H9 (cell line): ENCODE measurements around the gene STIM2. TPM values are rescaled to one million over a fixed set of nuclear protein-coding genes. Genes with fewer than 3 reads are reported as not detected.

Experiments
- DNase-seq: peaks from one replicate; pipeline ENCODE4 v3.0.0-alpha.2; 2017
- H2AFZ ChIP-seq: one replicate; pipeline ENCODE4 v1.6.1; 2013; ENCODE audit warnings: mild to moderate bottlenecking, low read length, control low read depth, moderate library complexity
- H2AK5ac ChIP-seq: 2 replicates; pipeline ENCODE4 v1.6.1; 2013; ENCODE audit warnings: low read length, control low read depth, mixed read lengths; ENCODE audit not compliant: insufficient read length
- H2BK120ac ChIP-seq: one replicate; pipeline ENCODE4 v1.6.1; 2013; ENCODE audit warnings: low read depth, mild to moderate bottlenecking, low read length, control low read depth, inconsistent platforms; ENCODE audit not compliant: poor library complexity, severe bottlenecking
- H2BK12ac ChIP-seq: 2 replicates; pipeline ENCODE4 v1.6.1; 2013; ENCODE audit warnings: low read length, control low read depth, mixed read lengths, low read depth; ENCODE audit not compliant: insufficient read length
- H2BK15ac ChIP-seq: 2 replicates; pipeline ENCODE4 v1.6.1; 2013; ENCODE audit warnings: low read depth, low read length, control low read depth
- H2BK20ac ChIP-seq: one replicate; pipeline ENCODE4 v1.6.1; 2013; ENCODE audit warnings: low read depth, mild to moderate bottlenecking, low read length, control low read depth, inconsistent platforms; ENCODE audit not compliant: poor library complexity, severe bottlenecking
- H2BK5ac ChIP-seq: 2 replicates; pipeline ENCODE4 v1.6.1; 2013; ENCODE audit warnings: low read length, control low read depth, mixed read lengths; ENCODE audit not compliant: insufficient read length
- H3K14ac ChIP-seq: 2 replicates; pipeline ENCODE4 v1.6.1; 2013; ENCODE audit warnings: low read length, control low read depth; ENCODE audit not compliant: insufficient read depth
- H3K18ac ChIP-seq: 2 replicates; pipeline ENCODE4 v1.6.1; 2013; ENCODE audit warnings: low read depth, mild to moderate bottlenecking, mixed read lengths, low read length, control low read depth; ENCODE audit not compliant: insufficient read length
- H3K23ac ChIP-seq: 2 replicates; pipeline ENCODE4 v1.6.1; 2013; ENCODE audit warnings: low read length, control low read depth, mixed read lengths, low read depth; ENCODE audit not compliant: insufficient read length
- H3K23me2 ChIP-seq: 2 replicates; pipeline ENCODE4 v1.6.1; 2013; ENCODE audit warnings: low read depth, mild to moderate bottlenecking, mixed read lengths, low read length, control low read depth; ENCODE audit not compliant: insufficient read length, poor library complexity, severe bottlenecking
- H3K27ac ChIP-seq: 2 replicates; pipeline ENCODE4 v1.5.1; 2013; ENCODE audit warnings: low read length, control low read depth, mixed read lengths, low read depth; ENCODE audit not compliant: insufficient read length
- H3K27me3 ChIP-seq: 2 replicates; pipeline ENCODE4 v1.6.1; 2013; ENCODE audit warnings: low read length, control low read depth, inconsistent platforms; ENCODE audit not compliant: insufficient read depth
- H3K4ac ChIP-seq: 2 replicates; pipeline ENCODE4 v1.6.1; 2013; ENCODE audit warnings: low read depth, mild to moderate bottlenecking, control low read depth, inconsistent platforms, low read length, moderate library complexity
- H3K4me1 ChIP-seq: 2 replicates; pipeline ENCODE4 v1.6.1; 2013; ENCODE audit warnings: low read length, control low read depth, inconsistent platforms; ENCODE audit not compliant: insufficient read depth
- H3K4me2 ChIP-seq: 2 replicates; pipeline ENCODE4 v1.6.1; 2013; ENCODE audit warnings: low read length, control low read depth, mixed read lengths; ENCODE audit not compliant: insufficient read length, insufficient read depth
- H3K56ac ChIP-seq: 2 replicates; pipeline ENCODE4 v1.6.1; 2013; ENCODE audit warnings: low read depth, mild to moderate bottlenecking, mixed read lengths, low read length, control low read depth; ENCODE audit not compliant: insufficient read length
- H3K79me1 ChIP-seq: 2 replicates; pipeline ENCODE4 v1.6.1; 2013; ENCODE audit warnings: low read depth, mild to moderate bottlenecking, moderate library complexity, low read length, control low read depth, inconsistent platforms; ENCODE audit not compliant: insufficient read depth, poor library complexity, severe bottlenecking
- H3K79me2 ChIP-seq: 2 replicates; pipeline ENCODE4 v1.6.1; 2013; ENCODE audit warnings: low read length, control low read depth, inconsistent platforms; ENCODE audit not compliant: insufficient read depth
- H3K9ac ChIP-seq: 2 replicates; pipeline ENCODE4 v1.6.1; 2013; ENCODE audit warnings: low read length, control low read depth, mixed read lengths; ENCODE audit not compliant: insufficient read length; ENCODE audit errors: extremely low read depth
- H3K9me3 ChIP-seq: one replicate; pipeline ENCODE4 v1.6.1; 2013; ENCODE audit warnings: low read depth, low read length, inconsistent platforms; ENCODE audit not compliant: control insufficient read depth
- H3T11ph ChIP-seq: one replicate; pipeline ENCODE4 v1.6.1; 2013; ENCODE audit warnings: mild to moderate bottlenecking, low read length, control low read depth, inconsistent platforms
- H4K20me1 ChIP-seq: one replicate; pipeline ENCODE4 v1.6.1; 2013; ENCODE audit not compliant: control insufficient read depth, insufficient read length, insufficient read depth
- H4K5ac ChIP-seq: 2 replicates; pipeline ENCODE4 v1.6.1; 2013; ENCODE audit warnings: low read depth, mild to moderate bottlenecking, mixed read lengths, low read length, control low read depth; ENCODE audit not compliant: insufficient read length
- H4K8ac ChIP-seq: replicated peaks from 2 replicates; pipeline ENCODE4 v1.6.1; 2013; ENCODE audit warnings: low read length, control low read depth, mixed read lengths, low read depth; ENCODE audit not compliant: insufficient read length
- H4K91ac ChIP-seq: 2 replicates; pipeline ENCODE4 v1.6.1; 2013; ENCODE audit warnings: low read depth, mild to moderate bottlenecking, moderate library complexity, mixed read lengths, low read length, control low read depth; ENCODE audit not compliant: insufficient read length
- H3K27ac Mint-ChIP-seq, 3 experiments: 2 replicates in 2 of 3; 3 replicates in 1 of 3; pipeline ENCODE4 v1.8.0; 2020 to 2021; ENCODE audit warnings: mixed read lengths in 3 of 3, mild to moderate bottlenecking in 1 of 3, moderate library complexity in 1 of 3
- H3K27me3 Mint-ChIP-seq: 2 replicates; pipeline ENCODE4 v1.8.0; 2021; ENCODE audit warnings: low read depth, mild to moderate bottlenecking, moderate library complexity, mixed read lengths
- H3K36me3 Mint-ChIP-seq, 3 experiments: 2 replicates in 2 of 3; 3 replicates in 1 of 3; pipeline ENCODE4 v1.8.0; 2020 to 2021; ENCODE audit warnings: low read depth in 3 of 3, mixed read lengths in 3 of 3; ENCODE audit not compliant: insufficient read depth in 1 of 3
- H3K4me1 Mint-ChIP-seq, 2 experiments: 2 replicates each; pipeline ENCODE4 v1.8.0; 2020; ENCODE audit warnings: mixed read lengths in 2 of 2
- H3K4me3 Mint-ChIP-seq, 2 experiments: 2 replicates in 1 of 2; 3 replicates in 1 of 2; pipeline ENCODE4 v1.8.0; 2020 to 2021; ENCODE audit warnings: mild to moderate bottlenecking in 2 of 2, mixed read lengths in 2 of 2, moderate library complexity in 1 of 2
- H3K9me3 Mint-ChIP-seq, 2 experiments: 2 replicates in 1 of 2; 3 replicates in 1 of 2; pipeline ENCODE4 v1.8.0; 2020; ENCODE audit warnings: mild to moderate bottlenecking in 2 of 2, mixed read lengths in 2 of 2, moderate library complexity in 1 of 2
- WGBS: extraction: QIAGEN DNeasy Blood & Tissue Kit; methylation state at CpG from one replicate; pipeline ENCODE4 v1.1.7; 2013; ENCODE audit warnings: missing lambda C conversion rate, low lambda C conversion rate, mixed read lengths; ENCODE audit not compliant: insufficient read length; ENCODE audit errors: extremely low coverage; 5-methylcytosine and 5-hydroxymethylcytosine counted together
- total RNA-seq: library from RNA; stranded (reverse); gene quantifications from 2 replicates; pipeline ENCODE4 v1.2.1, GENCODE V29; 2021
- TF ChIP-seq, protein P1 (sequence below): fragments of 200-600 bp; sonication (generic); conservative IDR thresholded peaks from 3 replicates; pipeline ENCODE4 v1.8.0; 2021; ENCODE audit warnings: antibody characterized with exemption, mild to moderate bottlenecking

The STIM2 gene
- total RNA-seq, 1 experiment from 2014 or later, result 26.2 TPM

DNA sequence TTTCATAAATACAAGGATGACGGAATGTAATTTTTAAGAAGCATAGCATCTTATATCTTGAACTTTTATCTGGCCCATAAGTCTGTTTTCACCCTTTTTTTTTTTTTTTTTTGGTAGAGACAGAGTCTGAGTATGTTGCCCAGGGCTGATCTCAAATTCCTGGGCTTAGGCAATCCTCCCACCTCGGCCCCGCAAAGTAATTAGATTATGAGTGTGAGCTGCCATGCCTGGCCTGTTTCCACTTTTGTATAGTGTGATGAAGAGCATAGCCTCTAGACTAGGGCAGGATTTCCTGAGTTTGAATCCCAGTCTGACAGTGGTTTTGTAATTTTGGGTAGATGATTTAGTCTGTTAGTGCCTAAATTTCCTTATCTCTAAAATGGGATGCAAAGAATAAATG is 11.0 kb downstream of the STIM2 start:
- H2BK20ac ChIP-seq, result no peak overlapping the region
- H3K9me3 ChIP-seq, result no peaks in the 10 kb centered on the region
- no CpG with 5 or more reads among the region's 3 CpGs for WGBS
- H4K91ac ChIP-seq, result no peak overlapping the region
- TF ChIP-seq, protein P1, sequence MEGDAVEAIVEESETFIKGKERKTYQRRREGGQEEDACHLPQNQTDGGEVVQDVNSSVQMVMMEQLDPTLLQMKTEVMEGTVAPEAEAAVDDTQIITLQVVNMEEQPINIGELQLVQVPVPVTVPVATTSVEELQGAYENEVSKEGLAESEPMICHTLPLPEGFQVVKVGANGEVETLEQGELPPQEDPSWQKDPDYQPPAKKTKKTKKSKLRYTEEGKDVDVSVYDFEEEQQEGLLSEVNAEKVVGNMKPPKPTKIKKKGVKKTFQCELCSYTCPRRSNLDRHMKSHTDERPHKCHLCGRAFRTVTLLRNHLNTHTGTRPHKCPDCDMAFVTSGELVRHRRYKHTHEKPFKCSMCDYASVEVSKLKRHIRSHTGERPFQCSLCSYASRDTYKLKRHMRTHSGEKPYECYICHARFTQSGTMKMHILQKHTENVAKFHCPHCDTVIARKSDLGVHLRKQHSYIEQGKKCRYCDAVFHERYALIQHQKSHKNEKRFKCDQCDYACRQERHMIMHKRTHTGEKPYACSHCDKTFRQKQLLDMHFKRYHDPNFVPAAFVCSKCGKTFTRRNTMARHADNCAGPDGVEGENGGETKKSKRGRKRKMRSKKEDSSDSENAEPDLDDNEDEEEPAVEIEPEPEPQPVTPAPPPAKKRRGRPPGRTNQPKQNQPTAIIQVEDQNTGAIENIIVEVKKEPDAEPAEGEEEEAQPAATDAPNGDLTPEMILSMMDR, result no peak
- H3K56ac ChIP-seq, result no peak overlapping the region
- Mint-ChIP-seq H3K4me3 (no peak overlapping the region), H3K27ac (no peak overlapping the region), H3K9me3 (no peaks in the 10 kb centered on the region), H3K36me3 (no peaks in the 10 kb centered on the region), H3K27me3 (no peaks in the 10 kb centered on the region), H3K4me1 (peaks cover 7 to 17% of the 10 kb centered on the region in 2 experiments; a peak in 3 of 4 replicates)
- no peak overlapping the region for H2BK5ac ChIP-seq
- H3K79me2 ChIP-seq, result peaks cover 3% of the 10 kb centered on the region; the same call in 1 of the 2 replicates
- H2BK120ac ChIP-seq, result no peak overlapping the region
- H3K14ac ChIP-seq, result no peak overlapping the region
- H2AFZ ChIP-seq, result no peak overlapping the region
- no peaks in the 10 kb centered on the region for H3K23me2 ChIP-seq
- H3K27me3 ChIP-seq, result no peaks in the 10 kb centered on the region
- no peak overlapping the region for H3K9ac ChIP-seq
- no peak overlapping the region for H3K4ac ChIP-seq
- peaks cover 2% of the 10 kb centered on the region for H3K79me1 ChIP-seq
- H2BK15ac ChIP-seq, result no peak overlapping the region
- DNase-seq, result no peak
- no peak overlapping the region for H4K5ac ChIP-seq
- no peak overlapping the region for H3K18ac ChIP-seq
- H2BK12ac ChIP-seq, result no peak overlapping the region
- no peak overlapping the region for H4K8ac ChIP-seq
- H3K27ac ChIP-seq, result no peak overlapping the region
- H4K20me1 ChIP-seq, result no peaks in the 10 kb centered on the region
- H3K4me2 ChIP-seq, result no peak overlapping the region
- H3T11ph ChIP-seq, result no peak overlapping the region
- H2AK5ac ChIP-seq, result no peak overlapping the region
- H3K4me1 ChIP-seq, result no peaks in the 10 kb centered on the region
- no peak overlapping the region for H3K23ac ChIP-seq
